Small intestine (tissue), 7 donors: Measurements from ENCODE around the gene MAML2. TPM values are rescaled to one million over a fixed set of nuclear protein-coding genes. Genes with fewer than 3 reads are reported as not detected.

Experiments used
- DNase-seq, 2 donors: peaks; one replicate each; pipeline versions ENCODE4 v3.0.0 to v3.0.0-alpha.2; 2013
- FAIRE-seq: peaks from 2 replicates; lab custom pipeline; 2012; peaks lifted over from hg19 to GRCh38; lab: Jason Lieb, UNC
- H3K27ac ChIP-seq, 3 donors: one replicate each; pipeline ENCODE4 v1.5.1; 2013; ENCODE audit warnings: low read length in 2 of 3, mild to moderate bottlenecking in 2 of 3, control low read depth in 1 of 3, inconsistent platforms in 1 of 3, low read depth in 1 of 3, moderate library complexity in 1 of 3
- H3K27me3 ChIP-seq, 3 donors: one replicate each; pipeline ENCODE4 v1.6.1; 2013; ENCODE audit warnings: low read length in 3 of 3, inconsistent platforms in 1 of 3; ENCODE audit not compliant: control insufficient read depth in 3 of 3, insufficient read depth in 3 of 3
- H3K36me3 ChIP-seq, 3 donors: one replicate each; pipeline ENCODE4 v1.6.1; 2013; ENCODE audit warnings: low read length in 3 of 3, inconsistent platforms in 1 of 3, low read depth in 1 of 3, mild to moderate bottlenecking in 1 of 3, moderate library complexity in 1 of 3; ENCODE audit not compliant: control insufficient read depth in 3 of 3, insufficient read depth in 2 of 3
- H3K4me1 ChIP-seq, 3 donors: one replicate each; pipeline ENCODE4 v1.6.1; 2013; ENCODE audit warnings: low read length in 2 of 3, inconsistent platforms in 1 of 3, low read depth in 1 of 3, mild to moderate bottlenecking in 1 of 3, moderate library complexity in 1 of 3; ENCODE audit not compliant: control insufficient read depth in 3 of 3, insufficient read depth in 2 of 3
- H3K4me3 ChIP-seq, 3 donors: one replicate each; pipeline ENCODE4 v1.5.1; 2013; ENCODE audit warnings: low read length in 3 of 3, control low read depth in 1 of 3, inconsistent platforms in 1 of 3, low read depth in 1 of 3, mild to moderate bottlenecking in 1 of 3, moderate library complexity in 1 of 3
- H3K9me3 ChIP-seq, 2 donors: one replicate each; pipeline ENCODE4 v1.6.1; 2013; ENCODE audit warnings: low read depth in 1 of 2, low read length in 1 of 2; ENCODE audit not compliant: control insufficient read depth in 2 of 2, insufficient read depth in 1 of 2
- WGBS, 3 donors: extraction: QIAGEN DNeasy Blood & Tissue Kit; methylation state at CpG; one replicate each; pipeline ENCODE4 v1.1.7; 2013; 5-methylcytosine and 5-hydroxymethylcytosine counted together
- polyA plus RNA-seq, 4 donors: library from polyadenylated mRNA; stranded (reverse) in 3 of 4; unstranded in 1 of 4; fragments of 200-250 nt in 3 of 4; fragments of 120-200 nt in 1 of 4; gene quantifications; one replicate each; pipeline versions ENCODE4 v1.2.1 to v1.2.3, GENCODE V29; 2013
- donor health status: healthy with polysubstance abuse.
- donor health status: control.
- donor health status: control.
- donor health status: Bipolar disorder and iron deficiency.
- donor health status: healthy.

The MAML2 gene
- polyA plus RNA-seq, 4 donors: 0.45 to 11.6 (median 1.6) TPM

DNA sequence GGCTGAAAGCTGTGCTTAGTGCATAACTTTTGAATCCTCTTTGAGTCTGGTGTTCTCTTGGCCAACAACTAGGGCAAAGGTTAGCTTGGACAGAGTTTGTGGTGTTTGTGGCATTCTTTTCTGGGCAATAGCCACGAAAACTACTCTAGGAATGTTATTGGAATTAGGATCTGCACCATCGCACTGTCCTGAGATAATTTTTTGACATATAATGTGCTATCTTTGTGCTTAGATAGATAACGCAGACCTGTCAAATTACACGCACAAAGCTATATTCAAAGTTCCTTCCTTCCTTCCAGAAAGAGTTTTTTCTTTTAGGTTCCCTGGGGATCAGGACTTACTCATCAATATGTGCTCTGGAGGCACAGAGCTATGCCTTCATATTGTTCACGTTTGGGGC is 252.3 kb downstream of the MAML2 start:
- H3K9me3 ChIP-seq: no peaks in the 10 kb centered on the region
- H3K36me3 ChIP-seq: peaks cover 0 to 15% (median 0%) of the 10 kb centered on the region in 3 donors
- peaks cover 2 to 16% (median 5%) of the 10 kb centered on the region in 3 donors for H3K4me1 ChIP-seq
- H3K4me3 ChIP-seq: no peak overlapping the region
- FAIRE-seq: no peak
- no peak overlapping the region for H3K27ac ChIP-seq
- 66 to 82% (median 81%) methylated on average over 5 of the region's 5 CpGs for WGBS, 3 donors
- no peaks in the 10 kb centered on the region for H3K27me3 ChIP-seq
- DNase-seq: no peak

DNA sequence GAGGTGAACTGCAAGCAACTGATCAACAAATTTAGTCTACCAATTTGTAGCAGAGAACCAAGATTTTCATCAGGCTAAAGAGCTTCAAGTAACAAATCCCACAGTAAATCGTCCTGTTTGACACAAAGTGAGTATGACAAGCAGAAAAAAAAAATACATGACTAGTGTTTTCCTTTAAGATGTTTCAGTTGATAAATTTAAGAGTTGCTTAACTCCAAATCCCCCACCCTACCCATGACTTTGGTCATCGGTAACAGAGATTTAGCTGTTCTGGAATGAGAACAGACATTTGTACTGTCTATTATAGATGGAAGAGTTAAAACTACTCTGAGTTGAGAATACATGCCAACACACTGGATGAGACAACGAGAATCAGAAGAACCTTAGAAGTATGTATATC is 254.1 kb downstream of the MAML2 start:
- Histone ChIP-seq H3K27ac (no peak overlapping the region), H3K27me3 (no peaks in the 10 kb centered on the region), H3K4me3 (no peak overlapping the region), H3K4me1 (peaks cover 0 to 4% (median 3%) of the 10 kb centered on the region in 3 donors), H3K36me3 (peaks cover 0 to 15% (median 0%) of the 10 kb centered on the region in 3 donors), H3K9me3 (no peaks in the 10 kb centered on the region)
- 74 to 90% (median 88%) methylated on average over 3 of the region's 3 CpGs for WGBS, 3 donors
- FAIRE-seq (no peak), DNase-seq (no peak)

DNA sequence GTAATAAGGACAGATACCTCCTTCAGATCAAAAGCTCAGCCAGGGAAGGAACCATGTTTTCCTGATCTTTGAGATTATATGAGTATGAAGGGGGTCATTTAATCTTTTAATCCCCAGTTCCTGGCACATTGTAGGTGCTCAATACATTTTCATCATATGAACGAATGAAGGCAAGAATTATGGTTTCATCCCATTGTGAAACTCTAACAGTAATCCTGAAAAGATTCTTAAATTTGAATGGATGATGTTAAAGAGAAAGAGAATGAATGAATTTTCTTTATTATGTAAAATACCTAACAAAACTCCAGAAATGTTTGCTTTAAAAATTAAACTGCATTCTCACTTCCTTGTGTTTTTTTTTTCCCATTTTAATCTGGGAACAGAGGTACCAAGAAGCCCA is 256.9 kb downstream of the MAML2 start:
- no peak for DNase-seq
- no peak overlapping the region for H3K4me3 ChIP-seq
- H3K27me3 ChIP-seq: no peaks in the 10 kb centered on the region
- no peaks in the 10 kb centered on the region for H3K9me3 ChIP-seq
- H3K4me1 ChIP-seq: peaks cover 0 to 9% (median 4%) of the 10 kb centered on the region in 3 donors
- no peak for FAIRE-seq
- no peak overlapping the region for H3K27ac ChIP-seq
- H3K36me3 ChIP-seq: no peaks in the 10 kb centered on the region
- 91 to 95% (median 92%) methylated on average over 1 of the region's 1 CpG for WGBS, 3 donors

DNA sequence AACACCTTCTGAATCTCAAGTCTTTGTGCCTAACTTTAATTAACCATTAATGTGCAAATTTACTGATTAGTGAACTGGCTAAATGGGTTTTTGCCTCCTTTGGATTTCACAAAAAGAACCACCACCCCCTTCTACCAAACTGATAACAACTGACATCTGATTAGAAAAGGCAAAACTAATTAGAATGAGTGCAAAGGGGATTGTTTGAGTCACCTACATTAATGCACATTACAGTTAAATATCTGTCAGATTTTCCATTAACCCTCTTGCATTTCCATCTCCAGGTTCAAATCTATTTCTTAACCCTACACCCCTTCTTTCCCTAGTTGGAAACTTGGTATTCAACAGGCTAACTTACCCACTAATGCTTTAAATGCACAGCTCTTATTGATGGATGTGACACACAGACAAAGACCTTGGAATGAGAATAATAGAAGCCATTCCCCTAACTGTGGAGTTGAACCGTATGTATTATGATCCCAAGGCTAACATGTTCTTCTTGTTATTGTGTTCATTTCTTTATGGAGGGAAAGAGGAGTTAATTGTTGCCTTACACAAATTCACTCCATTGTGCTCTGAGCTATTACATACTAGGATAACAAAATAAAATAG is 257.6 kb downstream of the MAML2 start:
- DNase-seq (no peak), FAIRE-seq (no peak)
- 85 to 92% (median 86%) methylated on average over 1 of the region's 1 CpG for WGBS, 3 donors
- Histone ChIP-seq H3K9me3 (no peaks in the 10 kb centered on the region), H3K4me1 (peaks cover 0 to 5% (median 0%) of the 10 kb centered on the region in 3 donors), H3K27ac (no peak overlapping the region), H3K36me3 (no peaks in the 10 kb centered on the region), H3K4me3 (no peak overlapping the region), H3K27me3 (no peaks in the 10 kb centered on the region)

DNA sequence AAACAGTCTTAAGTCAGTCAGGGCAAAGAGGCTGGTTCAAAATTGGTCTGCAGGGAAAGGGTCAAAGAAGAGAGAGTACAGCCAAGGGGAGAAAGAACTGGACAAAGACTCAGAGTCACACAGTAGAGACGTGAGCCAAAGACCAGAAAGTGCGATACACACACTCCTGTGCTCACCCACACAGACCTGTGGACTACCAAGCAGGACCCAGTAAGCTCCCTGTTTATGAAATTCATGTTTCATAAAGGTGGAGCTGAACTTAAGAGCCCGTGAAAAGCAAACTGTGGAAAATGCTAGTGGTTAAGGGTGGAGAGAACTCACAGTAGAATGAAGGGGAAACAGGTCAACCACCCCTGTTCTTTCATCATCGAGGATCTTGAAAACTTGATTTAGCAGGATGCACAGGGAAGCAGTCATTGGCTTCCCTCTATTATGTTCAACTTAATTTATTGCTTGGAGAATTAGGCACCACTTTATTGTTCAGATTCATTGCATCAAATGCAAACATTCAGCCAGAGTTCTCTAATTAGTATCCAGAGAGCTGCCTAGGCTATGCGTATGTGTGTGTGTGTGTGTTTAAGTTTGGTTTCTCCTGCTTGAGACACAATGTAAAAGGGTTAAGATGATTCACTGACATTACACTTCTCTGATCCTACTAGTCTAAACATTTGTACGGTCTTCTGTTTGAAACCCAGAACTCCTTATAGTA is 258.2 kb downstream of the MAML2 start:
- Histone ChIP-seq H3K4me3 (no peak overlapping the region), H3K27ac (no peak overlapping the region), H3K27me3 (no peaks in the 10 kb centered on the region), H3K9me3 (no peaks in the 10 kb centered on the region), H3K36me3 (no peaks in the 10 kb centered on the region), H3K4me1 (peaks cover 0 to 5% (median 0%) of the 10 kb centered on the region in 3 donors)
- DNase-seq: no peak
- FAIRE-seq: no peak
- WGBS, 3 donors: 59 to 75% (median 63%) methylated on average over 6 of the region's 6 CpGs

DNA sequence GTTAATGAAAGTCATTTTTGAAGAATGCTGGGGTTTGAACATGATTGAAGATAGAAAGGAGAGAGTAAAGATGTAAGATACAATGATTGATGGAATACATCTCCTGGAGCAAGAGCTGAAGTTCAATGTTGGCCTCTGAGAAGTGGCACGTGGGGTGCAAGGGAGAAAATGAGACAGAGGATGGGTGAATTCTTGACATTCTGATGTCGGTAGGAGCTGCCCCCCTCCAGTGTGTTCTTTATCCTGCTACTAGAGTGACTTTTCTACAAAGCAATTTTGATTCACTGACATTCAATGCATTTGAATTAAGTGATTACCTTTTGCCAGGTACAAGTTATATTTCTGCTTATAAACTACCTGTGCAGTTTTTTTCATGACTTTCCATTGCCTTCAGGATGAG is 260.1 kb downstream of the MAML2 start:
- Histone ChIP-seq H3K9me3 (no peaks in the 10 kb centered on the region), H3K4me1 (peaks cover 0 to 5% (median 0%) of the 10 kb centered on the region in 3 donors), H3K36me3 (no peaks in the 10 kb centered on the region), H3K27me3 (no peaks in the 10 kb centered on the region), H3K4me3 (no peak overlapping the region), H3K27ac (no peak overlapping the region)
- FAIRE-seq (no peak), DNase-seq (no peak)
- 91 to 100% (median 95%) methylated on average over 2 of the region's 2 CpGs for WGBS, 3 donors

DNA sequence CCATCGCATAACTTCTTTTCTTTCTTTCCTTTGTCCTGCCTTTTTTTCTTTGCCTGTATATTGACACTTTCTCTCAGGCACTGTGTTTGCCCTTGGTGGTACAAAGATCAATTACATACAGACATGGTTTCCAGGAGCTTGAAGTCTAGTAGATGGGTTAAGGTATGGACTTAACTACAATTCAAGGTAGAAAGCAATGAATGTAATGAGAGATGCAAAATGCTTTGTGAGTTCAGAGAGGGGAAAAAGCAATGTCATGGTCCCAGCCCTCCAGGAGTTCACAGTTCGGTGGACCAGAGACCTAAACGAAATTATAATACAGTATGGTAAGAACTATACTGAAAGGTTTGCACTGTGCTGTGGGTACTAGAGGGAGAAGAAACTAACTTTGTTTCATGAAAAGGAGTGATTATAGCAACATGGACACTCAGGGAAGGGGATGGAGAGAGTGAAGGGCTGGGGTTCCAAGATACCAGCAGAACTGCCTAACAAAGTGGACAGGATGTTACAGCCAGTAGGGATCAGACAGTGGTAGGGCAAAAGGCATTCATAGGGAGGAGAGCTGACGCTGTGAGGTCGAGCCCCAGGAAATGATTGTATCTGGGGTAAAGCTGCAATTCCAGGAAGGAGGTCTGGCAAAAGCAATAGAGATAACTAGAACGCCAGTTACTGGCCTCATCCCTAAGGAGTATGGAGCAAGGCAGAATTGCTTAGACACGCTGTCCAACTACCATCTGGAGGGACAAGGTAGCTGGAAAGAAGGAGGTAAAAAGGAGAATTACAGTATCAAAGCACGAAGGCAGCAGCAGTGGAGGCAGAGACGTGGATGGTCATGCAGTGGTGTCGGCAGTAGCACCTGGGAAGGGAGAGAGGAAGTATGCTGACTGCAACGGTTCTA is 260.7 kb downstream of the MAML2 start:
- FAIRE-seq (no peak), DNase-seq (no peak)
- H3K27me3 ChIP-seq: no peaks in the 10 kb centered on the region
- H3K4me1 ChIP-seq: peaks cover 0 to 5% (median 0%) of the 10 kb centered on the region in 3 donors
- H3K9me3 ChIP-seq: no peaks in the 10 kb centered on the region
- H3K36me3 ChIP-seq: no peaks in the 10 kb centered on the region
- no peak overlapping the region for H3K4me3 ChIP-seq
- no peak overlapping the region for H3K27ac ChIP-seq
- 84 to 91% (median 89%) methylated on average over 11 of the region's 11 CpGs for WGBS, 3 donors

DNA sequence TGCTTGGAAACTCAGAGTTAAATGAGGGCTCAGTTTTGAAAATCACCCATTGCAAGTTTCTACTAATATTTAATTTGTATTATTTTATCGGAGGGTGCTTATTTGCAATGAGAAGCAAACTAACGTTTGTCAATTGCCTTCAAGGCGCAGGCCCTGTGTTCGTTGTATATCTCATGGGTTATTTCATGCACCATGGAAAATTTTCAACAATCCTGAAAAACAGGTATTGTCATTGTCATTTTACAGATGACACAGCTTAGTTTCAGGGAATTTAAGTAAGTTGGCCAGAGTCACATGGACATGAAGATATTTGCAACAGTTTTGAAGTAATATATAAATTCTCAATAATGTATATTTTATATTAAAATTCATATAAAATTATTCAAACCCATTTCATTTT is 261.4 kb downstream of the MAML2 start:
- DNase-seq (no peak), FAIRE-seq (no peak)
- WGBS, 3 donors: 71 to 89% (median 81%) methylated on average over 4 of the region's 4 CpGs
- Histone ChIP-seq H3K4me1 (peaks cover 0 to 5% (median 0%) of the 10 kb centered on the region in 3 donors), H3K4me3 (no peak overlapping the region), H3K27ac (no peak overlapping the region), H3K27me3 (no peaks in the 10 kb centered on the region), H3K36me3 (no peaks in the 10 kb centered on the region), H3K9me3 (no peaks in the 10 kb centered on the region)
